Ovary (tissue), 3 donors: Measurements from ENCODE around the gene CACNA1C.

Experiments used
- CTCF ChIP-seq, 3 donors: fragments of 450-650 bp in 2 of 3; fragments of 200-600 bp in 1 of 3; IDR thresholded peaks; one replicate each; pipeline versions ENCODE4 v1.5.1 to v1.8.0; 2016 to 2022; ENCODE audit warnings: antibody characterized with exemption in 3 of 3, mild to moderate bottlenecking in 1 of 3
- POLR2A ChIP-seq: fragments of 450-650 bp; IDR thresholded peaks from one replicate; pipeline ENCODE4 v1.6.1; 2017; ENCODE audit warnings: antibody characterized with exemption, mild to moderate bottlenecking, moderate library complexity
- donor health status: DM: no; HTN: no; CAD: no.

GRCh38 chr12:2454601-2455177 lies 401.9 kb downstream of the CACNA1C start:
- TF ChIP-seq CTCF (IDR thresholded peaks at IDR 0.05), result no peak
- no peak for TF ChIP-seq POLR2A
